GM21515 (cell line): ENCODE data around the gene CSGALNACT2.
"Not testable (repeated sequence)": the region's sequence is repeated elsewhere in the genome, so short reads cannot be mapped to it uniquely, and the experiment has no call there.

ENCODE experiments used
- ATAC-seq: cut with Tn5 transposase; IDR thresholded peaks from one replicate; pipeline ENCODE4 v1.9.1; 2021; ENCODE audit not compliant: unreplicated experiment

Gene CSGALNACT2, protein sequence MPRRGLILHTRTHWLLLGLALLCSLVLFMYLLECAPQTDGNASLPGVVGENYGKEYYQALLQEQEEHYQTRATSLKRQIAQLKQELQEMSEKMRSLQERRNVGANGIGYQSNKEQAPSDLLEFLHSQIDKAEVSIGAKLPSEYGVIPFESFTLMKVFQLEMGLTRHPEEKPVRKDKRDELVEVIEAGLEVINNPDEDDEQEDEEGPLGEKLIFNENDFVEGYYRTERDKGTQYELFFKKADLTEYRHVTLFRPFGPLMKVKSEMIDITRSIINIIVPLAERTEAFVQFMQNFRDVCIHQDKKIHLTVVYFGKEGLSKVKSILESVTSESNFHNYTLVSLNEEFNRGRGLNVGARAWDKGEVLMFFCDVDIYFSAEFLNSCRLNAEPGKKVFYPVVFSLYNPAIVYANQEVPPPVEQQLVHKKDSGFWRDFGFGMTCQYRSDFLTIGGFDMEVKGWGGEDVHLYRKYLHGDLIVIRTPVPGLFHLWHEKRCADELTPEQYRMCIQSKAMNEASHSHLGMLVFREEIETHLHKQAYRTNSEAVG

DNA sequence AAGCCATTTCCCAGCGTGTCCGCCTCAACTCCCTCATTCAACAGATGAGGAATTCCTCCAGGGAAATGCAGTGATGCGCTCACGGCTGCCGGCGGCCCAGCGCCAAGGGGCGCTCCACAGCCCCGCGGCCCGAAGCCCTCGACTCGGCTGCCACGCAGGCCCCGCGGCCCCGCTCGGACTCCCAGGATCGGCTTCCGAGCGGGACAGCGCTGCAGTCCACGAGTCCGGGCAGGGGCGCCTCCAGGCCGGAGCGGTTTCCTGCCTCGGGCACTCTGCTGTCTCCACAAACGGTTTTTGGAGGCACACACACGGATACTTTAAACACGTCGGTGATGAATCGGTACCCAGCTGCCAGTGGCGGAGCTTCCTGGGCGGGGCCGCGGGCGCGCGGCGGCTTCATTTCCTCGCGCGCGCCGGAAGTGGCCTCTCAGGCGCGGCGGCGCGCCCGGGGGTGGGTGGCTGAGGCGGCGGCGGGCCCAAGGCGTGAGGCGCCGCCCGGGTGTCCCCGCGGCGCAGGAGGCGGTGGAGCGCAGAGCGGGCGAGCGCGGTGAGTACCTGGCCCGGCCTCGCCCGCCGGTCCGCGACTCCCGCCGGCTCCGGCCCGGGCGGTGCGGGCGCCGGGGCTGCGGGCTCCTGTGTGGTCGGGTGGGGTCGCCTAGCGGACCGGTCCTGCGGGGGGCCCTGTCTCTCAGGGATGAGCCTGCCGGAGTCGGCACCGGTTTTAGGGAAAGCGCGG lies at the start of gene CSGALNACT2:
TSS of gene CSGALNACT2 (plus strand) at position 425 of the 736 bp plus-strand sequence. CDS start 16,705 bp downstream, outside the sequence.
- ATAC-seq, result peak; percentile 66

DNA sequence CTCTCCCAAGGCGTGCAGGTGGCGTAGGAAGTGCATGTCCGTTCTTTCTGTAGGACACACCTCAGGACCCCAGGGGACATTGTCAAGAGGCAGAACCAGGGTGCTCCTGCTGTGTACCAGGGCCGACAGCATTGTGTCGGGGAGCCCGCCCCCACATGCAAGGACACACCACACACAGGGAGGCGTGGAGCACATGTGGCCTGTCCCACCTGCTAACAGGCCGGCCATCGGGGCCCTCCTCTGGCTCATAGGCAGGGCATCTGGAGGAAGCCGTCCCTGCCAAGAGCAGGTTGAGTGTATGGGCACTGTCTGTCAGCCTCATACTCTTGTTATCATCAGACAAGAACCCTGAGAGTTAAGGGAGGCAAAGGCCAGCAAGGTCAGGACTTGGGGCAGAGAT lies 48.7 kb upstream of the CSGALNACT2 start:
- no peak for ATAC-seq

DNA sequence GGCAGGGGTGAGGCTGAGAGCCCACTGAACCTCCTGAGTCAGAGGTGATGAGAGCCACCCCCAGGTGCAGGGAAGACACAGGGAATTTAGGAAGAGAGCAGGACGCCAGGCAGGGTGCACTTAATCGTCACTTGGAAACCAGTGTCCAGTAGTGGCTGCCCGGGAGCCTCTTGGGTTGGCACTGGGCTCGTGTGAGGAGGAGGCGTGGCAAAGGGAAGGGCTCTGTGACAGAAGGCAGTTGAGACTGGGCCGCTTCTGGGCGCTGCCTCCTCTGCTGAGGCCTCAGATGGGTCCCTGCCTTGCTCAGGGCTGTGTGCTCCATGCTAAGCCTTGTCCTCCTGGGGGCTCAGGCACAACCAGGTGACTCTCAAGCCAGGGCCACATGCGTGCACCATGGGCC lies 48.1 kb upstream of the CSGALNACT2 start:
- ATAC-seq, result no peak

DNA sequence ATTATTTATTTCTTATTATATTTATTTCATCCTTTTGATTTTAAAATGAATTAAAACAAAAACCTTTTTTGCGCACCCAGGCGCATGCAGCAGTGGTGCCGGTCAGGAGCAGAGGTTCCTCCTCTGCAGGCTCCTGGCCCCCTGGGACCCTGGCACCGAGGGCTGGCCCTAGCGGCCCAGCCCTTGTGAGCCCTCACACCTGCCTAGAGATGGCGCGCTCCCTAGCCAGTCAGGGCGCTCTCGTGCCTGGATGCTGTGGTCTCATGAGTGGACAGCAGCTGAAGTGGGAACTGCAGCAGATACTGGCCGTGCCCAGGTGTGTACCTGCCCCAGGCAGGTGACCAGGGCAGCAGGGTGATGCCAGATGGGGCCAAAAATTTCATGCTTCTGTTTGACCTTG lies 47.6 kb upstream of the CSGALNACT2 start:
- no peak for ATAC-seq

DNA sequence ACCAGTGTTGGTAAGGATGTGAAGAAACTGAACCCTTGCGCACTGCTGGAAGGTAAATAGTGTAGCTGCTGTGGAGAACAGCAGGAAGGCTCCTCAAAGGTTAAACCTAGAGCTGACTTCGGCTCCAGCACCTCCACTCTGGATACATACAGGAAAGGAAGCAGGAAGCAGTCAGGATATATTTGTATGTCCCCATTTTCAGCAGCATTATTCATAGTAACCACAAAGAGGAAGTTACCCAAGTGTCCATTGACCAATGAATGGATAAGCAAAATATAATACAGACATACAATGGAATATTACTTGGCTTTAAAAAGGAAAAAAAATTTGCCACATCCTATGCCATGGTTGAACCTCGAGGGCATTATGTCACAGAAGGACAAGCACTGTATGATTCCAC lies 46.4 kb upstream of the CSGALNACT2 start:
- ATAC-seq, result no peak

DNA sequence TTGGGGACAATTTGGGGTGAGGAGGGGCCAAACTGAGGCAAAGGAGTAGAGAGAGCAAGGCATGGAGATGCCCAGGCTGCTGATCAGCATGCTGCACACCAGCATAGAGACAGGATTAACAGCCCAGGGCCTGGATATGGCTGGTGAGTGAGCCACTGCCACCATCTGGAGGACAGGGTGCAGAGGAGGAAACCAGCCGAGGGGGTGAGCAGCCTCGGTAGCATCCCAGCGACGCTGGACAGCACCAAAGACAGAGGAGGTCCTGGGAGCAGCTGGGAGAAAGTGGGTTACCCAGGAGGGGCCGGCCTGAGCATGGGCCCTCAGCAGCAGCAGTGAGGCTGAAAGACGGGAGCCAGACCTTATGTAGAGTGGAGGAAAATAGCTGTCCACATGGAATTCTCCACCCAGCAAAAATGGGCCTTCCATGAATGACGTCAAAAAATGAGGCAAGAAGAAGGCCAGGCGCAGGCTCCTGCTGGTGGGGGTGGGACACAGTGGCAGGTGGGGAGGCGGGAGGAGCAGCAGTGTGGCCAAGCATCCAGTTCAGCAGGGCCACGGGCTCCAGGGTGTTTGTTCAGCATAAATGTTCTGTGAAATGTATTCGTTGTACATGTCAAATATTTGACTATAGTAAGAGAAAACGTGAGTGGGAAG lies 44.7 kb upstream of the CSGALNACT2 start:
- no peak for ATAC-seq

DNA sequence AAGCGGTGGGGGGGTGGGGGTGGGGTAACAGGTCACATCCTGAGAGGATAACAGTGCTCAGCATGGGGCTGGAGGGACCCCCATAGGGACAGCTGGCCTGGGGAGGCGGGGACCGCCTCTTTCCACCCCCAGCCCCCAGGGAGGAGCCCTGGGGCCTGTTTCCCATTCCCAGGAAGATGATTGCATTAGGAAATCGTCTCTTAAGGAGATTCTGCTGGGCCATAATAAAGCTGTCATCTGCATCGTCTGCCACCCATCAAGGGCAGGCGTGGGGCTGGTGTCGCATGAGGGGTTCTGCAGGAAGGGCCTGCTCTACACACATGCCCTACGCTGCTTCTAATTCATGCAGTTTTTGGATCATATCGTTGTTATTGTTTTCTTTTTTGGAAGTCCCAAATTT lies 44.2 kb upstream of the CSGALNACT2 start:
- no peak for ATAC-seq

DNA sequence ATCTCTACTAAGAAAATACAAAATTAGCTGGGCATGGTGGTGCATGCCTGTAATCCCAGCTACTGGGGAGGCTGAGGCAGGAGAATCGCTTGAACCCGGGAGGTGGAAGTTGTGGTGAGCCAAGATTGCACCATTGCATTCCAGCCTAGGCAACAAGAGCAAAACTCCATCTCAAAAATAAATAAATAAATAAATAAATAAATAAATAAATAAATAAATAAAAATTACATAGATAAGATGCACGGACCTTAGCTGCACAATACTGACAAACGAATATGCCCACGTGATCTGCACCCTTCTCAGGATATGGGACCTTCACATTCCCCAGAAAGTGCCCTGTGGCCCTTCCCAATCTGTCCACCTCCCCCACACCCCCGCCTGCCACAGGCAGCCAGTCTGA lies 38.9 kb upstream of the CSGALNACT2 start:
- ATAC-seq, result not testable (repeated sequence)

DNA sequence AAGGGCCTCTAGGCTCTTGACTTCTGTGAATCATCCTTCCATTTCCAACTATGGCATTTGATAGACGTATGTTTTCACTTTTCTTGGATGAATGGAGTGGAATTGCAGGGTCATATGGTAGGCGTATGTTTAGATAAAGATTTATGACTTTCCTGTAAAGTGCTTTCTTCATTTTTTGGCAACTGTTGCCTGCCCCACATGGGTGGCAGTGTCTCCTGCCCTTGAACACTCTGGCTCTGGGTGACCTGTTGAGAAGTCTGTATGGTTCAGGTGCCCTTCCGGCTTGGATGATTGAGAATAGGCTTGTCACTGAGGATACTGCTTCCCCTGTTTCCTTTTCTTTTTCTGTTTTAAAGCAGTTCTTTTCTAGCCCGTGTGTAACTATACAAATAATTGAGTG lies 38.3 kb upstream of the CSGALNACT2 start:
- no peak for ATAC-seq

DNA sequence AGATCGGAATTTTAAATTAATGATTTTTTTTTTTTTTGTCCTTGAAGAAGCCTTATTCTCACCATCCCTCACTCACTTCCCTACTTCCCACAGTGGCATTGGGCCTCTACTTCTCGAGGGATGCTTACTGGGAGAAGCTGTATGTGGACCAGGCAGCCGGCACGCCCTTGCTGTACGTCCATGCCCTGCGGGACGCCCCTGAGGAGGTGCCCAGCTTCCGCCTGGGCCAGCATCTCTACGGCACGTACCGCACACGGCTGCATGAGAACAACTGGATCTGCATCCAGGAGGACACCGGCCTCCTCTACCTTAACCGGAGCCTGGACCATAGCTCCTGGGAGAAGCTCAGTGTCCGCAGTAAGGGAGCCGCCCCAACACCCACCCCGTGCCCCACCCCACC lies 37.9 kb upstream of the CSGALNACT2 start:
- no peak for ATAC-seq

DNA sequence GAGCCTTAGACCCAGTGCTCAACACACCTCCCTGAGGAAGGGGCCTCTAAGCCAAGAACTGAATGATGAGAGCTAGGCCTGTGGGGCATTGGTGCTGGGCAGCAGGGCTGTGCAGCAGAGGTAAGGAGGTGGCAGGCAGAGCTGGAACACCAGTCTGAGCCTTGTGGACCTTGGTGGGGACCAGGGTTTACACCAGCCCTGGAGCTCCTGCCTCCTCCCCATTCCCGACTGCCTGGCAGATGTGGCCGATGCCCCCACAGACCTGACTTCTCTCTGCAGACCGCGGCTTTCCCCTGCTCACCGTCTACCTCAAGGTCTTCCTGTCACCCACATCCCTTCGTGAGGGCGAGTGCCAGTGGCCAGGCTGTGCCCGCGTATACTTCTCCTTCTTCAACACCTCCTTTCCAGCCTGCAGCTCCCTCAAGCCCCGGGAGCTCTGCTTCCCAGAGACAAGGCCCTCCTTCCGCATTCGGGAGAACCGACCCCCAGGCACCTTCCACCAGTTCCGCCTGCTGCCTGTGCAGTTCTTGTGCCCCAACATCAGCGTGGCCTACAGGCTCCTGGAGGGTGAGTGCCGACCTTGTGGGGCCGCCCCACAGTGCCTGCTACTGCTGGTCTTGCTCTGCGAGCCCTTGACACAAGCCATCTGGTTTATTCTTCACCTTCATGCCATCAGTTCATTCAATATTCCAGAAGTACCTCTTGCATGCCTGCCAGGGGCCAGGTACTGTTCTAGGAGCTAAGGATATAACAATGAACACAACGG lies 36.0 kb upstream of the CSGALNACT2 start:
- no peak for ATAC-seq

DNA sequence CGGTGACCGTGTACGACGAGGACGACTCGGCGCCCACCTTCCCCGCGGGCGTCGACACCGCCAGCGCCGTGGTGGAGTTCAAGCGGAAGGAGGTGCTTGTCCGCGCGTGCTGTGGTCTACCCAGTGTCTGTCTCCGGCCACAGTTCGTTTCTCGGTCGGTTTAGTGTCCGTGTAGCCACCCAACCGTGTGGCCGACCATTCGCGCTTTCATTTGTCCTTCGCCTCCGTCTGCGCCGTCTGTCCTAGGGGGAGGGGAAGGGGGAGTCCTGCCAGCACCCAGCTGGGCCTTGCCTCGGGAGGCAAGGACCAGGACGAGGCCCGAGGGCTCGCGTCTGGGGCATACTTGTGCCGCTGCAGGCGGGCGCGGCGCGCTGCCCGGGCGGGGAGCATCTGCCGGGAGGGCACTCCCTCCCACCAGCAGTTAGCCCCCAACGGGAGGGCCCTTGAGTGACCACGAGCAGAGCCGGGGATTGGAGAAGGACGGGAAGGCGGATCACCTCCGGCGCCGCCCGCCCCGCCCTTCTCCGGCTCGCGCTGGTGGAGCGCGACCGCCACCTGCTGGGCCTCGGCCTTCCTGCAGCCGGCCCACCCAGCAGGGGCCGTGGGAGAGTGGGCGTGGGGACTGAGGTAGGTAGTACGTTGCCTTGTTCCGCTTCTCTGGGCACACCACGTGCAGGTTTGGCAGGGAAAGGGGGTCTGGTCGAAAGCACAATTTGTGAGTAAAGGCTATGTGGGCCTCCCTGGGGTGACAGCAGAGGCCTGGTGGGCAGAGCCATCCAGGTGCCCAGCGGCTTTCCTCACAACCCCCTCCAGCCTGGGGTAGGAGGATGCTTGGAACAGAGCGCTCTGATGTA lies 32.9 kb upstream of the CSGALNACT2 start:
- ATAC-seq, result peak; percentile 80

DNA sequence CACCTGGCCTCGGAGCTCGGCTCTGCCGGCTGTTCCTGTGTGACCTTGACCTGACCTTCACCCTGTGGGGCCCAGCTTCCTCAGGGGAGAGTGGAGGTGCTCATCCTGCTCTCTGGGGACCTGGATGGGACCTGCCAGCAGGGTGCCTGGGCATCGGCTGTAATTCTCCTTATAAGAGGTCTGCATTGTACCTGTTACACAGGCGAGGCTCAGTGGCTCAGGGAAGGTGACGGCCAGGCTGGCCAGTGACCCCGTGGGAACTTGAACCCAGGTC lies 32.4 kb upstream of the CSGALNACT2 start:
- no peak for ATAC-seq

DNA sequence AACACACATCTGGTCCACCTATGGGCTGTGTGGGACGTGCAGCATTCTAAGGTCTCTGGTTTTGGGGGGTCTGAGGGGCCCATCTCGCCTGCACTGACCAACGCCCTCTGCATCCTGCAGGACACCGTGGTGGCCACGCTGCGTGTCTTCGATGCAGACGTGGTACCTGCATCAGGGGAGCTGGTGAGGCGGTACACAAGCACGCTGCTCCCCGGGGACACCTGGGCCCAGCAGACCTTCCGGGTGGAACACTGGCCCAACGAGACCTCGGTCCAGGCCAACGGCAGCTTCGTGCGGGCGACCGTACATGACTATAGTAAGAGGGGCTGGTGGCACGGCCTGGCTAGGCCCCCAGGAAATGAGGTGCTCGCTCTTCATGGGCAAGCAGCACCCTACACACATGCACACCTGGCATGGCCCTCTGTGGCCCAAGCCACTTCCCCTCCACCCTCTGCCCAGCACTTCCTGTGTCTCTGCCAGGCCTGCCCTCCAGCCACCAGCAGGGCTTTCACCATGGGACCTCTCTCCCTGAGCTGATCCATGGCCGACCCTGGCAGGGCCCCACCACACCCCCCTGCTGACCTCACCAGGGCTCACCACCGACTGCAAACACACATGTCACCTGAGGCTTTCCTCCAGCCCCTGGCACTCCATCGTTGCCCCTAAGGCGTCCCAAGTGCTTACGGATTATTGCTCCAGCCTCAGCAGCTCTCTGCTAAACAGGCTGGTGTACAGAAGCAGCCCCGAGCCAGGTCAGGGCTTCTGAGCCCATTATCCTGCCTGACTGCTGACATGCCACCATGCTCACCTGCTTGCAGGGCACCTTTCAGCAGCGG lies 31.8 kb upstream of the CSGALNACT2 start:
- no peak for ATAC-seq

DNA sequence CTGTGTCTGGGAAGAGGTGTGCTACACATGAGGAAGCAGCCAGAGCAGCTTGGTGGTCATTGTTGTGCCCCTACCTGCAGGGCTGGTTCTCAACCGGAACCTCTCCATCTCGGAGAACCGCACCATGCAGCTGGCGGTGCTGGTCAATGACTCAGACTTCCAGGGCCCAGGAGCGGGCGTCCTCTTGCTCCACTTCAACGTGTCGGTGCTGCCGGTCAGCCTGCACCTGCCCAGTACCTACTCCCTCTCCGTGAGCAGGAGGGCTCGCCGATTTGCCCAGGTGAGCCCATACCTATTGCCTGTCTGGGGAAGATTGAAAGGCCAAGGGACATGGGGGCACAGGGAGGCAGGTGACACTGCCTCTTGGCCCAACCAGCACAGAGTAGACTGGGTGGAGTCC lies 29.3 kb upstream of the CSGALNACT2 start:
- no peak for ATAC-seq

DNA sequence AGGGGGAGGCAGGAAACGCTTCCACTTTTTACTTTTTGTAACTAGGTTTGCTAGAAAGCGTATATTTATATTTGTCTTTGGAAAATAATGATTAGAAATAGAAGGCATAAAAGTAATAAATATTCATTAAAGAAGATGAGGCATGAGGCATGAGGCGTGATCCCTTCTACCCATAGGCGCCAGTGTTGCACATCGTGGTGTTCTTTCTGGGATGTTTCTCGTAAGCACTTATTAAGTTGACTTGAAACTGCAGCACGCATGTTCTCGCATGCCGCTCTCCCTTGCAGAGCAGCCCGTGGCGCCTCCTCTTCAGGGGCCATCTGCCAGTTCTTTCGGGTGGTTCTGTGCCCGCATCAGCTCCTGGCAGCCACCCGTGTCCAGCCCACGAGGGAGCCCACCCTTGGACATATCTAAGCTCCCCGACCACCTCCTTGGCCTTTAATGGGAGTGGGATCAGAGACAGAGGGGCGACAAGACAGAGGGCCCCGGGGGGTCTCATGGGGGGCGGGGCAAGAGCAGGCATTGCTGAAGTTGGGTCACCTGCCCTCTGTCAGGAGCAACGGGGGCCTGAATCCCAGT lies 28.5 kb upstream of the CSGALNACT2 start:
- ATAC-seq, result no peak

DNA sequence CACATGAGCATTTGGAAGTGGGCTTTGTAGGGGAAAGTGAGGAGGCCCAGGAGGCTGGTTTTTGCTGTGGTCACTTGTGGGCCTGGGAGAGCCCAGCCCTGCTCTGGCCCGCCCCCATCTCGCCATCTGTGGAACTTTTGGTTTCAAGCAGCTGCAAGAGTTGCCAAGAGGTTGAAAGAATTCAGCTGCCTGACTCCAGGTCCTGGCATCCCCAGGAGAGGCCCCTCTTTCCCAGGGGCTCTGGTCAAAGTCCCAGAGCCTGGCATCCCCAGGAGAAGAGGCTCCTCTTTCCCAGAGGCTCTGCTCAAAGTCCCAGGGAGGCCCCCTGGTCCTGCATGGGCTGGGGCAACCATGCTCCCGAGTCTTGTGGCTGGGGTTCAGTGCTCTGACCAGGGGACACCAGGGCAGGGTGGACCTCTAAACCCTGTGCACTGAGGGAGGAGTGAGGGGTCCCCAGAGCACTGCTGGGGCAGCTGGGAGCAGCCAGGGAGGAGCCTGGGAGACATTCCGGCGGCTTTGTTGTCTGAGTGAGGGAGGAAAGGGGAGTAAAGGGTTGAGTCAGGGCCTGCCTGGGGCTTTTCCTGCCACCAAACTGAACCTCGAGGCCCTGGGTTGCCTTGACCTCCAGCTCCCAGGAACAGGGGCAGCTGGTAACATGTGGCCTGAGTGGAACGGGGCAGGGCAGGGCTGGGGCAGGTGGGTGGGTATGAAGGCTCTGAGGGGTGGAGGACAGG lies 27.7 kb upstream of the CSGALNACT2 start:
- ATAC-seq, result peak; percentile 79

DNA sequence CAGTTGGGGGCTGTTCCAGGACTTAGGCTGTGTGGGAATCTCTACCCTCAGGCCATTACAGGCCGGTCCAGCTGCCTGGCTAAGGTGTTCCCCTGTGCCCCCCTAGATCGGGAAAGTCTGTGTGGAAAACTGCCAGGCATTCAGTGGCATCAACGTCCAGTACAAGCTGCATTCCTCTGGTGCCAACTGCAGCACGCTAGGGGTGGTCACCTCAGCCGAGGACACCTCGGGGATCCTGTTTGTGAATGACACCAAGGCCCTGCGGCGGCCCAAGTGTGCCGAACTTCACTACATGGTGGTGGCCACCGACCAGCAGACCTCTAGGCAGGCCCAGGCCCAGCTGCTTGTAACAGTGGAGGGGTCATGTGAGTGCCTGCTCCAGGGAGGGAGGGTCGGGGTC lies 27.1 kb upstream of the CSGALNACT2 start:
- ATAC-seq, result no peak
